ENCODE results near the gene OVCH1. TPM values are rescaled to one million over a fixed set of nuclear protein-coding genes. Genes with fewer than 3 reads are reported as not detected.
"Not testable (repeated sequence)": the region's sequence is repeated elsewhere in the genome, so short reads cannot be mapped to it uniquely, and the experiment has no call there.

The OVCH1 gene
- total RNA-seq, 2 donors from 2014 or later, result not detected

GRCh38 chr12:29414368-29414767, 83.1 kb downstream of the OVCH1 start:
- H3K36me3 Mint-ChIP-seq (ENCODE audit: low read depth), result no peaks in the 10 kb centered on the region
- no peak overlapping the region for H3K27ac Mint-ChIP-seq
- H3K27me3 Mint-ChIP-seq, result peaks cover 32% of the 10 kb centered on the region
- no peak for ATAC-seq (replicated peaks)
- H3K4me1 Mint-ChIP-seq, result no peaks in the 10 kb centered on the region
- no peak overlapping the region for H3K4me3 Mint-ChIP-seq
- H3K9me3 Mint-ChIP-seq, result no peaks in the 10 kb centered on the region

- Mint-ChIP-seq H3K27ac (no peak overlapping the region), H3K4me3 (no peak overlapping the region), H3K27me3 (peaks cover 4% of the 10 kb centered on the region), H3K36me3 (ENCODE audit: low read depth) (no peaks in the 10 kb centered on the region), H3K9me3 (no peaks in the 10 kb centered on the region), H3K4me1 (no peaks in the 10 kb centered on the region)
- ATAC-seq (replicated peaks), result no peak
Measured at GRCh38 chr12:29405561-29405960, 91.9 kb downstream of the OVCH1 start.

GRCh38 chr12:29403991-29404390, 93.5 kb downstream of the OVCH1 start:
- Mint-ChIP-seq H3K27ac (no peak overlapping the region), H3K36me3 (ENCODE audit: low read depth) (no peaks in the 10 kb centered on the region), H3K4me3 (no peak overlapping the region), H3K4me1 (no peaks in the 10 kb centered on the region), H3K9me3 (no peaks in the 10 kb centered on the region), H3K27me3 (peaks cover 10% of the 10 kb centered on the region)
- ATAC-seq (replicated peaks), result no peak

GRCh38 chr12:29402437-29402836, 95.0 kb downstream of the OVCH1 start:
- H3K36me3 Mint-ChIP-seq (ENCODE audit: low read depth), result no peaks in the 10 kb centered on the region
- H3K9me3 Mint-ChIP-seq, result no peaks in the 10 kb centered on the region
- no peaks in the 10 kb centered on the region for H3K4me1 Mint-ChIP-seq
- H3K4me3 Mint-ChIP-seq, result no peak overlapping the region
- peaks cover 15% of the 10 kb centered on the region for H3K27me3 Mint-ChIP-seq
- ATAC-seq (replicated peaks), result no peak
- H3K27ac Mint-ChIP-seq, result no peak overlapping the region

GRCh38 chr12:29398495-29398894, 99.0 kb downstream of the OVCH1 start:
- no peaks in the 10 kb centered on the region for H3K4me1 Mint-ChIP-seq
- no peaks in the 10 kb centered on the region for H3K36me3 Mint-ChIP-seq (ENCODE audit: low read depth)
- no peak for ATAC-seq (replicated peaks)
- H3K27me3 Mint-ChIP-seq, result peaks cover 19% of the 10 kb centered on the region
- no peak overlapping the region for H3K27ac Mint-ChIP-seq
- H3K9me3 Mint-ChIP-seq, result no peaks in the 10 kb centered on the region
- H3K4me3 Mint-ChIP-seq, result no peak overlapping the region

GRCh38 chr12:29396774-29397173, 100.7 kb downstream of the OVCH1 start:
- no peaks in the 10 kb centered on the region for H3K9me3 Mint-ChIP-seq
- H3K4me3 Mint-ChIP-seq, result no peak overlapping the region
- ATAC-seq (replicated peaks), result no peak
- H3K27ac Mint-ChIP-seq, result no peak overlapping the region
- H3K36me3 Mint-ChIP-seq (ENCODE audit: low read depth), result no peaks in the 10 kb centered on the region
- H3K4me1 Mint-ChIP-seq, result no peaks in the 10 kb centered on the region
- H3K27me3 Mint-ChIP-seq, result peaks cover 17% of the 10 kb centered on the region

GRCh38 chr12:29395356-29395755, 102.1 kb downstream of the OVCH1 start:
- no peak for ATAC-seq (replicated peaks)
- Mint-ChIP-seq H3K4me3 (no peak overlapping the region), H3K9me3 (peaks cover 5% of the 10 kb centered on the region), H3K4me1 (peaks cover 4% of the 10 kb centered on the region), H3K27me3 (peaks cover 15% of the 10 kb centered on the region), H3K36me3 (ENCODE audit: low read depth) (no peaks in the 10 kb centered on the region), H3K27ac (no peak overlapping the region)

GRCh38 chr12:29390419-29390818, 107.1 kb downstream of the OVCH1 start:
- Mint-ChIP-seq H3K4me3 (peak overlapping the region; percentile 66), H3K27ac (peak overlapping the region; percentile 94)
- not testable (repeated sequence) for H3K4me1 Mint-ChIP-seq; H3K36me3 Mint-ChIP-seq (ENCODE audit: low read depth); H3K9me3 Mint-ChIP-seq; H3K27me3 Mint-ChIP-seq
- peak; percentile 99 for ATAC-seq (replicated peaks)

GRCh38 chr12:29389295-29389919, 108.1 kb downstream of the OVCH1 start:
- peaks cover 5% of the 10 kb centered on the region for H3K9me3 Mint-ChIP-seq
- H3K27ac Mint-ChIP-seq, result peak overlapping the region; percentile 94
- no peak for ATAC-seq (replicated peaks)
- peak overlapping the region; percentile 66 for H3K4me3 Mint-ChIP-seq
- no peaks in the 10 kb centered on the region for H3K36me3 Mint-ChIP-seq (ENCODE audit: low read depth)
- peaks cover 10% of the 10 kb centered on the region for H3K4me1 Mint-ChIP-seq
- H3K27me3 Mint-ChIP-seq, result no peaks in the 10 kb centered on the region

- H3K27me3 Mint-ChIP-seq; H3K27ac Mint-ChIP-seq; H3K36me3 Mint-ChIP-seq (ENCODE audit: low read depth); H3K9me3 Mint-ChIP-seq; H3K4me3 Mint-ChIP-seq; H3K4me1 Mint-ChIP-seq; ATAC-seq (replicated peaks): not testable (repeated sequence)
Measured at GRCh38 chr12:29386084-29386680, 111.3 kb downstream of the OVCH1 start.

GRCh38 chr12:29385194-29385593, 112.3 kb downstream of the OVCH1 start:
- not testable (repeated sequence) for ATAC-seq (replicated peaks)

GRCh38 chr12:29382251-29382650, 115.2 kb downstream of the OVCH1 start:
- no peak for ATAC-seq (replicated peaks)
- peak overlapping the region; percentile 86 for H3K4me3 Mint-ChIP-seq
- peak overlapping the region; percentile 91 for H3K27ac Mint-ChIP-seq
- H3K4me1 Mint-ChIP-seq, result peaks cover 12% of the 10 kb centered on the region
- H3K27me3 Mint-ChIP-seq, result no peaks in the 10 kb centered on the region
- H3K36me3 Mint-ChIP-seq (ENCODE audit: low read depth), result peaks cover 32% of the 10 kb centered on the region
- no peaks in the 10 kb centered on the region for H3K9me3 Mint-ChIP-seq

More at GRCh38 chr12:29385194-29385593, 112.3 kb downstream of the OVCH1 start:
- not testable (repeated sequence) for H3K27me3 Mint-ChIP-seq; H3K4me1 Mint-ChIP-seq; H3K27ac Mint-ChIP-seq; H3K36me3 Mint-ChIP-seq (ENCODE audit: low read depth); H3K4me3 Mint-ChIP-seq; H3K9me3 Mint-ChIP-seq

- peaks cover 12% of the 10 kb centered on the region for H3K4me1 Mint-ChIP-seq
- H3K9me3 Mint-ChIP-seq, result no peaks in the 10 kb centered on the region
- H3K27ac Mint-ChIP-seq, result peak within 1 kb of the TSS; percentile 91
- no peaks in the 10 kb centered on the region for H3K27me3 Mint-ChIP-seq
- ATAC-seq (replicated peaks), result peak; percentile 94
- H3K4me3 Mint-ChIP-seq, result peak within 1 kb of the TSS; percentile 86
- peaks cover 46% of the 10 kb centered on the region for H3K36me3 Mint-ChIP-seq (ENCODE audit: low read depth)
Measured at GRCh38 chr12:29380536-29381523, 116.7 kb downstream of the OVCH1 start, which contains the start of gene ERGIC2. Gene ERGIC2, minus strand, starts transcription at chr12:29381172. Its CDS starts 9,539 bp downstream, at chr12:29371633.
